Nephron (organoid): Measurements from ENCODE around the gene CTNNBL1.
A peak's percentile ranks its signal among the peaks of the same experiment; 100 is the strongest.

Experiments used
- H3K27ac Mint-ChIP-seq, 3 experiments: 2 replicates each; pipeline ENCODE4 v1.8.0; 2020; ENCODE audit warnings: mixed read lengths in 3 of 3, mild to moderate bottlenecking in 2 of 3, moderate library complexity in 1 of 3
- H3K27me3 Mint-ChIP-seq: 2 replicates; pipeline ENCODE4 v1.8.0; 2021; ENCODE audit warnings: low read depth, mild to moderate bottlenecking, moderate library complexity, mixed read lengths
- H3K36me3 Mint-ChIP-seq: 2 replicates; pipeline ENCODE4 v1.8.0; 2020; ENCODE audit warnings: low read depth, mixed read lengths
- H3K4me1 Mint-ChIP-seq: 2 replicates; pipeline ENCODE4 v1.8.0; 2020; ENCODE audit warnings: mixed read lengths
- H3K4me3 Mint-ChIP-seq, 3 experiments: 2 replicates each; pipeline ENCODE4 v1.8.0; 2020; ENCODE audit warnings: mild to moderate bottlenecking in 3 of 3, mixed read lengths in 3 of 3, moderate library complexity in 2 of 3
- H3K9me3 Mint-ChIP-seq: 2 replicates; pipeline ENCODE4 v1.8.0; 2020; ENCODE audit warnings: mixed read lengths
- TF ChIP-seq, protein P1 (sequence below), 3 experiments: fragments of 200-600 bp; sonication (generic); IDR thresholded peaks; one replicate each; pipeline ENCODE4 v1.5.0; 2021; ENCODE audit warnings: antibody characterized with exemption in 3 of 3; ENCODE audit not compliant: unreplicated experiment in 3 of 3

Gene CTNNBL1

DNA sequence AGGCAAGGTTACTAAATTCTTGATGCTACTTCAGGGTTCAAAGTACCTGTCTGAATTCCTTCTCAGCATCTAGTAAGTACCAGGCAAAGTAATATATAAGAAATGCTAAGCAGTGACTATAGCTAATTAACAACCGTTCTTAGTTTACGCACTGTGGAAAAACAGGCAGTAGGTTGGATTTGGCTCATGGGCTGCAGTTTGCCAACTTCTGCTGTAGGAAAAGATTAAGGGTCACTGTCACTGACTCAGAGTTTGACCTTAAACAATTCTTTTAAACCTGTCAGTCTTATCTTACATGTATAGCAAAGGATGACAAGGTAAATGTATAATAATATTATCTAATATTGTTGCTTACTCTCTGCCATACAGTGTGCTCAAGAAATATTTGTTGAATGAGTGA, 42.3 kb downstream of the CTNNBL1 start:
- no peaks in the 10 kb centered on the region for H3K27me3 Mint-ChIP-seq
- no peak overlapping the region for H3K27ac Mint-ChIP-seq
- TF ChIP-seq, protein P1, sequence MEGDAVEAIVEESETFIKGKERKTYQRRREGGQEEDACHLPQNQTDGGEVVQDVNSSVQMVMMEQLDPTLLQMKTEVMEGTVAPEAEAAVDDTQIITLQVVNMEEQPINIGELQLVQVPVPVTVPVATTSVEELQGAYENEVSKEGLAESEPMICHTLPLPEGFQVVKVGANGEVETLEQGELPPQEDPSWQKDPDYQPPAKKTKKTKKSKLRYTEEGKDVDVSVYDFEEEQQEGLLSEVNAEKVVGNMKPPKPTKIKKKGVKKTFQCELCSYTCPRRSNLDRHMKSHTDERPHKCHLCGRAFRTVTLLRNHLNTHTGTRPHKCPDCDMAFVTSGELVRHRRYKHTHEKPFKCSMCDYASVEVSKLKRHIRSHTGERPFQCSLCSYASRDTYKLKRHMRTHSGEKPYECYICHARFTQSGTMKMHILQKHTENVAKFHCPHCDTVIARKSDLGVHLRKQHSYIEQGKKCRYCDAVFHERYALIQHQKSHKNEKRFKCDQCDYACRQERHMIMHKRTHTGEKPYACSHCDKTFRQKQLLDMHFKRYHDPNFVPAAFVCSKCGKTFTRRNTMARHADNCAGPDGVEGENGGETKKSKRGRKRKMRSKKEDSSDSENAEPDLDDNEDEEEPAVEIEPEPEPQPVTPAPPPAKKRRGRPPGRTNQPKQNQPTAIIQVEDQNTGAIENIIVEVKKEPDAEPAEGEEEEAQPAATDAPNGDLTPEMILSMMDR (IDR thresholded peaks at IDR 0.05; ENCODE audit: unreplicated experiment in 3 of 3): no peak
- H3K9me3 Mint-ChIP-seq: no peaks in the 10 kb centered on the region
- peaks cover 74% of the 10 kb centered on the region for H3K36me3 Mint-ChIP-seq
- H3K4me1 Mint-ChIP-seq: peaks cover 43% of the 10 kb centered on the region
- no peak overlapping the region for H3K4me3 Mint-ChIP-seq

DNA sequence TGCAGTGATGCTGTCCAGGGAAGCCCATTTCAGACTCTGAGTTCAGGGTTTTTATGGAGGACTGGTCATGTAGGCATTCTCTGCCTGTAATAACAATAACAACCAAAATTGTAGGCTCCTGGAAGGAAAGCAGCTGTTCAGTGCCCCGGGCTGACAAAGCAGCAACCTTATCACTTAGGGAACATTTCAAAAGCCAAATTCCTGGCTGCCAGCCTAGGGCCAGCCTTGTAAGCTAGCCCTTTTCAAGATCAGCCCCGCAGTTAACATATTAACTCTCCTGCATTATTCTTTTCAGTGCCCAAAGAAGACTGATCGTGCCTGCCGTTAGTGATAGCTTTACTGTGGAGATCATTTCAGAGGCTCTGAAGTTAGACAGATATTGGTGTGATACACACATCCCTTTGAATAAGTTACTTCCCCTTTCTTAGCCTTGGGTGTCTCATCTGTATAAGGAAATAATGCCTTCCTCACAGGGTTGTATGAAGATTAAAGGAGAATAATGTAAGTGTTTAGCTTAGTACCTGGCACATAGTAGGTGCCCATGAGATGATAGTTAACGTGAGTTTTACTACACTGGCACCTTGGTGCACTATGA, 44.1 kb downstream of the CTNNBL1 start:
- H3K27ac Mint-ChIP-seq: no peak overlapping the region
- H3K36me3 Mint-ChIP-seq: peaks cover 63% of the 10 kb centered on the region
- peaks cover 46% of the 10 kb centered on the region for H3K4me1 Mint-ChIP-seq
- no peaks in the 10 kb centered on the region for H3K9me3 Mint-ChIP-seq
- TF ChIP-seq, protein P1 (IDR thresholded peaks at IDR 0.05; ENCODE audit: unreplicated experiment in 3 of 3): no peak
- no peak overlapping the region for H3K4me3 Mint-ChIP-seq
- no peaks in the 10 kb centered on the region for H3K27me3 Mint-ChIP-seq

DNA sequence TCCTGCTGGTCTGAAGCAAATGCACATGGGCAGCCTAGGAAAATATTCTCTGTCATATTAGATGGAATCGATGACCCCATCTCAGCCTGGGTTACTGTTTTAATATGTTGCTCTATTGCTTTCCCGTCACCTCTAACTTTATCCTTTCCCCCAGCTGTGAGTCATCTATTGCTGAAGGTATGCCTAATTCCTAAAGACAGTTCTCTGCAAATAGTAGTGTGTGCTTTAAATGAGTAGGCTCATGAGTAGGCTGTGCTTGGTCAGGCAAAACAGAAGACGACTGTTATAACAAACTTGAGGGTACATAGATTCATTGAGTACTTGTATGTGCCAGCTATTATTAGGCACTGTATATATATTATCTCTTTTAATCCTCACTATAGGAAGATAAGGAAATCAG, 47.2 kb downstream of the CTNNBL1 start:
- no peak overlapping the region for H3K4me3 Mint-ChIP-seq
- TF ChIP-seq, protein P1 (IDR thresholded peaks at IDR 0.05; ENCODE audit: unreplicated experiment in 3 of 3): no peak
- no peaks in the 10 kb centered on the region for H3K27me3 Mint-ChIP-seq
- H3K9me3 Mint-ChIP-seq: no peaks in the 10 kb centered on the region
- H3K4me1 Mint-ChIP-seq: peaks cover 18% of the 10 kb centered on the region
- peaks cover 45% of the 10 kb centered on the region for H3K36me3 Mint-ChIP-seq
- peak overlapping the region in 1 of 3 experiments; percentile 84 for H3K27ac Mint-ChIP-seq

DNA sequence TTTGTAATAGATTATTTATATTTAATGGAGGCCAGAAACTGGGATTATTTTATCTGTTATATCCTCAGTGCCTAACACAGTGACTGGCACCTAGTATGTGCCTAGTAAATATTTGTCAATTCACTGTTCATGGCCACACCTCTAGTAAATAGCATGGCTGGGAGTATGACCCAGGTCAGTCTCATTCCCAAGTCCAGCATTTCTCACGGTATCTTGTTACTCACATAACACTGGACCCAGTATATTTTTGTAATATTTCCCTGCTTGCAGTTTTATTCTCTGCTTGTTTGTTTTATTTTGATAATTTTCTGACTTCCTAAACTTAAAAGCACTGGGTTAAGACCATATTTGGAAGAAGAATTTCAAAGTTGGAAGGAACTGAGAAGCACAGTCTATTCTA, 47.7 kb downstream of the CTNNBL1 start:
- TF ChIP-seq, protein P1 (IDR thresholded peaks at IDR 0.05; ENCODE audit: unreplicated experiment in 3 of 3): no peak
- Mint-ChIP-seq H3K9me3 (no peaks in the 10 kb centered on the region), H3K4me3 (no peak overlapping the region), H3K4me1 (peaks cover 18% of the 10 kb centered on the region), H3K36me3 (peaks cover 47% of the 10 kb centered on the region), H3K27me3 (no peaks in the 10 kb centered on the region), H3K27ac (peak overlapping the region in 2 of 3 experiments; percentile 84 to 88)

DNA sequence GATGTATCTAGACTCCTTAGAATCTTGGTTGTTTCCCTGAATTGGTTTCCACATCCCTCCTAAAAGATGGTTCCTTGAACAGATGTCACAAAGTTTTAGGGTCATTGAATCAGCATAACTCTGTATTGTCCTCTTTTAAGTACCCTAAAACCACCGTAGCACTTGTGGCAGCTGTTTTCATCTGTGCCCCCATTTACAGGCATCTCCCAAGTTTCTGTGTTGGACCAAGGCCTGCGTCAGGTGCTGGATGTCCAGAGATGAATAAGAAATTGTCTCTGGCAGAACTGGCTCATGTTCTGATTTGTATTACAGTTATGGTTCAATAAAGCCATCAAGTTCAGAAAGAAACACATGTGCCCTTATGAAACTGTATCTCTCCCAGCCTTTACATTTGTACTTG, 48.3 kb downstream of the CTNNBL1 start:
- H3K9me3 Mint-ChIP-seq: no peaks in the 10 kb centered on the region
- peaks cover 45% of the 10 kb centered on the region for H3K36me3 Mint-ChIP-seq
- H3K27ac Mint-ChIP-seq: peak overlapping the region in 2 of 3 experiments; percentile 84 to 88

DNA sequence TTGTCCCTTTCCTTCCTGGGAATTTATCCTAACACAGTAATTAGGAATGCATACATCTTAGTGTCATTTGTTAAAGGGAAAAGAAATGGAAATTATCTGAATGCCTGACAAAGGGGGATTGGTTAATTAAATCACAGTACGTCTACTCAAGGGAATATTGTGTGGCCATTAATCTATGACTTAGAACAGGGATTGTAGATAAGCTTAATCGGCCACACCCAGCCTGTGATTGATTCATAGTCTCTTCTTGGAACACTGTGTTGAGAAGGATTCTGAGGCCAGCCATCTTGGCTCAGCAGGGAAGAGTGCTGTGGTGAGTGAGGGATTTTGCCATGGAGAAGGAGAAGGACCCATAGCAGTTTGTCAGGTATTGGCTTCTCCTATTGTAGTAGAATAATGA, 50.5 kb downstream of the CTNNBL1 start:
- peaks cover 18% of the 10 kb centered on the region for H3K4me1 Mint-ChIP-seq
- TF ChIP-seq, protein P1 (IDR thresholded peaks at IDR 0.05; ENCODE audit: unreplicated experiment in 3 of 3): no peak
- H3K27ac Mint-ChIP-seq: no peak overlapping the region
- no peaks in the 10 kb centered on the region for H3K9me3 Mint-ChIP-seq
- no peaks in the 10 kb centered on the region for H3K27me3 Mint-ChIP-seq
- no peak overlapping the region for H3K4me3 Mint-ChIP-seq
- H3K36me3 Mint-ChIP-seq: peaks cover 39% of the 10 kb centered on the region

More for the DNA sequence above, 48.3 kb downstream of the CTNNBL1 start:
- Mint-ChIP-seq H3K4me1 (peaks cover 18% of the 10 kb centered on the region), H3K27me3 (no peaks in the 10 kb centered on the region), H3K4me3 (no peak overlapping the region)
- TF ChIP-seq, protein P1 (IDR thresholded peaks at IDR 0.05; ENCODE audit: unreplicated experiment in 3 of 3): no peak
